Mucosa of rectum (tissue), 2 donors: ENCODE results near the gene FHOD1.

Source experiments
- H3K27ac ChIP-seq, 2 donors: one replicate each; pipeline ENCODE4 v1.7.0; 2013; ENCODE audit warnings: inconsistent platforms in 2 of 2, low read depth in 2 of 2, low read length in 2 of 2
- H3K27me3 ChIP-seq, 2 donors: one replicate each; pipeline ENCODE4 v1.7.0; 2013; ENCODE audit warnings: low read length in 2 of 2; ENCODE audit not compliant: control insufficient read depth in 2 of 2, insufficient read depth in 2 of 2
- H3K36me3 ChIP-seq, 2 donors: one replicate each; pipeline ENCODE4 v1.7.0; 2013; ENCODE audit warnings: low read length in 2 of 2; ENCODE audit not compliant: control insufficient read depth in 2 of 2, insufficient read depth in 2 of 2
- H3K4me1 ChIP-seq, 2 donors: one replicate each; pipeline ENCODE4 v1.7.0; 2013; ENCODE audit warnings: low read length in 2 of 2, mild to moderate bottlenecking in 1 of 2; ENCODE audit not compliant: control insufficient read depth in 2 of 2, insufficient read depth in 2 of 2
- H3K4me3 ChIP-seq, 2 donors: one replicate each; pipeline ENCODE4 v1.7.0; 2013; ENCODE audit warnings: low read length in 2 of 2
- H3K9ac ChIP-seq, 2 donors: one replicate each; pipeline ENCODE4 v1.7.0; 2013; ENCODE audit warnings: low read length in 2 of 2, low read depth in 1 of 2, mild to moderate bottlenecking in 1 of 2
- H3K9me3 ChIP-seq, 2 donors: one replicate each; pipeline ENCODE4 v1.7.0; 2013; ENCODE audit warnings: low read length in 2 of 2; ENCODE audit not compliant: control insufficient read depth in 2 of 2
- donor health status: healthy.
- donor health status: Normal muscosa, but diverticular disease.

Gene FHOD1

GRCh38 chr16:67183627-67184452, 63.4 kb downstream of the FHOD1 start, which contains the start of gene MATCAP1:
TSS of gene MATCAP1 (minus strand) at chr16:67183963. CDS start at chr16:67180610, 3,353 bp downstream.
- Histone ChIP-seq H3K9ac (peak within 1 kb of the TSS; percentile 85 to 93), H3K36me3 (no peaks in the 10 kb centered on the region), H3K9me3 (no peaks in the 10 kb centered on the region), H3K4me1 (peaks cover 26% of the 10 kb centered on the region in 2 donors), H3K27me3 (peaks cover 0 to 2% of the 10 kb centered on the region in 2 donors), H3K27ac (peak within 1 kb of the TSS; percentile 97), H3K4me3 (peak within 1 kb of the TSS; percentile 86 to 92)

GRCh38 chr16:67183284-67183626, 64.0 kb downstream of the FHOD1 start:
- Histone ChIP-seq H3K9me3 (no peaks in the 10 kb centered on the region), H3K9ac (peak overlapping the region; percentile 85 to 93), H3K27me3 (peaks cover 0 to 2% of the 10 kb centered on the region in 2 donors), H3K4me1 (peaks cover 28 to 31% of the 10 kb centered on the region in 2 donors), H3K36me3 (no peaks in the 10 kb centered on the region), H3K4me3 (peak overlapping the region; percentile 86 to 92), H3K27ac (peak overlapping the region; percentile 97)

GRCh38 chr16:67182288-67182687, 65.0 kb downstream of the FHOD1 start:
- Histone ChIP-seq H3K9ac (no peak overlapping the region), H3K27ac (no peak overlapping the region), H3K9me3 (no peaks in the 10 kb centered on the region), H3K4me3 (no peak overlapping the region), H3K36me3 (no peaks in the 10 kb centered on the region), H3K27me3 (peaks cover 0 to 2% of the 10 kb centered on the region in 2 donors), H3K4me1 (peaks cover 31 to 34% of the 10 kb centered on the region in 2 donors)

- no peak overlapping the region for H3K4me3 ChIP-seq
- H3K27ac ChIP-seq = peak overlapping the region in 1 of 2 donors; percentile 23
- no peaks in the 10 kb centered on the region for H3K9me3 ChIP-seq
- no peaks in the 10 kb centered on the region for H3K36me3 ChIP-seq
- H3K4me1 ChIP-seq = peaks cover 31 to 34% of the 10 kb centered on the region in 2 donors
- peak overlapping the region in 1 of 2 donors; percentile 24 for H3K9ac ChIP-seq
- peaks cover 0 to 2% of the 10 kb centered on the region in 2 donors for H3K27me3 ChIP-seq
Measured at GRCh38 chr16:67181346-67181745, 65.9 kb downstream of the FHOD1 start.

DNA sequence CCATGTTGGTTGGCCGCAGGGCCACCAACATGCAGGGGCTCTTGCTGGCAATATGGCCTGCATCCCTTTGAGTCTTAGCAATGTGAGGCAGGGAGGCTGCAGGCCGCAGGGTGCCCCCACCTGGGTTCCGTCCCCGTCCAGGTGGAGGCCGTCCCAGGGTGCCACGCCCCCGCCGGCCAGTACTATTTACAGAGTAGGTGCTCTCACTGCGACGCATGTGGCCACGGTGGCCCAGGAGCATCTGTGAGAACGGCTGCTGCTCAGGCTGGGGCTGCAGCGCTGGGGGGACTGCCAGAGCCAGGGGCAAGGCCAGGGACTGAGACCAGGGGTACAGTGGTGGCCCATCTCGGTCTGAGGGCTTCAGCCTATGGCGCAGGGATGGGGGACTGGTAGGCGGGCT, 67.1 kb downstream of the FHOD1 start:
- Histone ChIP-seq H3K27me3 (no peaks in the 10 kb centered on the region), H3K9ac (no peak overlapping the region), H3K27ac (no peak overlapping the region), H3K4me1 (peaks cover 26 to 27% of the 10 kb centered on the region in 2 donors), H3K9me3 (no peaks in the 10 kb centered on the region), H3K4me3 (no peak overlapping the region), H3K36me3 (no peaks in the 10 kb centered on the region)

- Histone ChIP-seq H3K27ac (no peak overlapping the region), H3K4me1 (peaks cover 23 to 24% of the 10 kb centered on the region in 2 donors), H3K27me3 (no peaks in the 10 kb centered on the region), H3K4me3 (no peak overlapping the region), H3K36me3 (no peaks in the 10 kb centered on the region), H3K9me3 (no peaks in the 10 kb centered on the region), H3K9ac (no peak overlapping the region)
Measured at GRCh38 chr16:67179421-67180080, 67.7 kb downstream of the FHOD1 start.
